Peyer's patch (tissue), 4 donors: ENCODE measurements around the gene SERPINH1.

Experiments used
- POLR2A ChIP-seq, 2 donors: fragments of 450-650 bp; IDR thresholded peaks; one replicate each; pipeline ENCODE4 v1.5.1; 2017; ENCODE audit warnings: antibody characterized with exemption in 2 of 2, mild to moderate bottlenecking in 2 of 2, moderate library complexity in 2 of 2
- TF ChIP-seq, protein P1 (sequence below), 6 experiments: fragments of 450-650 bp in 4 of 6; fragments of 200-600 bp in 2 of 6; sonication (generic) in 1 of 6; IDR thresholded peaks; one replicate each; pipeline ENCODE4 v1.5.1; 2017 to 2019; ENCODE audit warnings: antibody characterized with exemption in 6 of 6, mild to moderate bottlenecking in 3 of 6, moderate library complexity in 1 of 6

DNA sequence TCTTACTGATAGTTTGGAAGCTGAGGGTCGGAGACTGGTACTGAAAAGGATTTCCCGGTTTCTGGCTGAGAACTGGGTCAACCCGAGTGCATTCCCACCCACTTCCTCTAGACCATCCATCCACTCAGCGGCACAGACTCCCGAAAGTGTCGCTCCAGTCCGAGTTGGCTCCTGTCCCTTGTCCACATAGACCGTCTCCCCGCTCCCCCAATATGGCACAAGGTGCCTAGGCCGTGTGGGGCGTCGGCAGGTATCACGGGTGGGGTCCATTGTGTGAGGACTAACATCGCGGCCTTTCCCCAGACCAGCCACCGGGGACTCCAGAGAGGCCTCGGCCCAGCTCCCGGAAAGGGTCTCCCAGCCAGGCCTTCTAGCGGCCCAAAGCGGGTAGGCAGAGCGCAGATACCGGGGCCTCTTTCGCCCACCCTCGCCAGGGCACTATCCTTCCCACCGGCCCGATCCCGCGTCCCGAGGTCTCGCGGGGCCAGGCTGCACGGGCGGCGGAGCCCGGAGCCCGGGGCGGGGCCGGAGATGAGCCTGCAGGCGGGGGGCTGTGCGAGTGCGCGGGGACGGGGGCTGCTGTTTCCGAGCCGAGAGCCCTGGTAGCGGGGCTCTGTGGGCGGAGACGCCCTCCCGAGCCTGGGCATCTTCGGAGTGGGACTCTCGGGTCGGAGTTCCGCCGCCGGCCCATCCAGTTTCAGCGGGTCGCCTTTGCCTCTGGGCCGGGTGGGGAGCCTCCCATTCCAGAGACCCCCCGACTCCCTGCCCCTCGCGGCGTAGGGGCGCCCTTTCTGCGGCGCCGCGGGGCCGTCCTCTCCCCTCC lies 21.1 kb downstream of the SERPINH1 start:
- TF ChIP-seq, protein P1, sequence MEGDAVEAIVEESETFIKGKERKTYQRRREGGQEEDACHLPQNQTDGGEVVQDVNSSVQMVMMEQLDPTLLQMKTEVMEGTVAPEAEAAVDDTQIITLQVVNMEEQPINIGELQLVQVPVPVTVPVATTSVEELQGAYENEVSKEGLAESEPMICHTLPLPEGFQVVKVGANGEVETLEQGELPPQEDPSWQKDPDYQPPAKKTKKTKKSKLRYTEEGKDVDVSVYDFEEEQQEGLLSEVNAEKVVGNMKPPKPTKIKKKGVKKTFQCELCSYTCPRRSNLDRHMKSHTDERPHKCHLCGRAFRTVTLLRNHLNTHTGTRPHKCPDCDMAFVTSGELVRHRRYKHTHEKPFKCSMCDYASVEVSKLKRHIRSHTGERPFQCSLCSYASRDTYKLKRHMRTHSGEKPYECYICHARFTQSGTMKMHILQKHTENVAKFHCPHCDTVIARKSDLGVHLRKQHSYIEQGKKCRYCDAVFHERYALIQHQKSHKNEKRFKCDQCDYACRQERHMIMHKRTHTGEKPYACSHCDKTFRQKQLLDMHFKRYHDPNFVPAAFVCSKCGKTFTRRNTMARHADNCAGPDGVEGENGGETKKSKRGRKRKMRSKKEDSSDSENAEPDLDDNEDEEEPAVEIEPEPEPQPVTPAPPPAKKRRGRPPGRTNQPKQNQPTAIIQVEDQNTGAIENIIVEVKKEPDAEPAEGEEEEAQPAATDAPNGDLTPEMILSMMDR (IDR thresholded peaks at IDR 0.05): peak in 4 of 6 experiments; percentile 7 to 32 (median 26)
- TF ChIP-seq POLR2A (IDR thresholded peaks at IDR 0.05): peak in 1 of 2 donors; percentile 46
